C4-2B (cell line): ENCODE data around the gene BTF3.

Experiments
- H3K27ac ChIP-seq: fragments of 450-650 bp; 2 replicates; pipeline ENCODE4 v1.5.1; 2017
- ZFX ChIP-seq: fragments of 450-650 bp; IDR thresholded peaks from 2 replicates; pipeline ENCODE4 v1.6.1; 2017
- TF ChIP-seq, protein P1 (sequence below): fragments of 450-650 bp; conservative IDR thresholded peaks from 2 replicates; pipeline ENCODE4 v1.5.1; 2017; ENCODE audit warnings: mild to moderate bottlenecking

The BTF3 gene

DNA sequence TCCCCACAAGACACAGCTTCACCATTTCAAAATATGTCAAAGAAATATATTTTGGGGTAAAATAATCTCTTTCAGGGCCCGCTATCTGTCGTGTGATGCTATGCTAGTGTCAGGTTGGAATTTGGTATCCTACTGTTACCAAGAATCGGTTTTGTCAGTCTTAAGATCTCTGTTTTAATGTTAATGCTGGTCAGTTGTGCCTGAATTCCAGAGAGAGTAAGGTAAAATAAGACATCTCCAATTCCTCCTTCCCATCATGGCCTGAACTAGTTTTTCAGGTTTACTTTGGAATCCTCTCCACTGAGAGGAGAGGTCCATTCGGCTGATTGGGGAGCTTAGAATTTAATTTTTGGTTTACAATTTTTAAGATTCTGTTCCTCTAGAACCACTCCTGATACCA lies 10.4 kb upstream of the BTF3 start:
- no peak overlapping the region for H3K27ac ChIP-seq
- TF ChIP-seq, protein P1, sequence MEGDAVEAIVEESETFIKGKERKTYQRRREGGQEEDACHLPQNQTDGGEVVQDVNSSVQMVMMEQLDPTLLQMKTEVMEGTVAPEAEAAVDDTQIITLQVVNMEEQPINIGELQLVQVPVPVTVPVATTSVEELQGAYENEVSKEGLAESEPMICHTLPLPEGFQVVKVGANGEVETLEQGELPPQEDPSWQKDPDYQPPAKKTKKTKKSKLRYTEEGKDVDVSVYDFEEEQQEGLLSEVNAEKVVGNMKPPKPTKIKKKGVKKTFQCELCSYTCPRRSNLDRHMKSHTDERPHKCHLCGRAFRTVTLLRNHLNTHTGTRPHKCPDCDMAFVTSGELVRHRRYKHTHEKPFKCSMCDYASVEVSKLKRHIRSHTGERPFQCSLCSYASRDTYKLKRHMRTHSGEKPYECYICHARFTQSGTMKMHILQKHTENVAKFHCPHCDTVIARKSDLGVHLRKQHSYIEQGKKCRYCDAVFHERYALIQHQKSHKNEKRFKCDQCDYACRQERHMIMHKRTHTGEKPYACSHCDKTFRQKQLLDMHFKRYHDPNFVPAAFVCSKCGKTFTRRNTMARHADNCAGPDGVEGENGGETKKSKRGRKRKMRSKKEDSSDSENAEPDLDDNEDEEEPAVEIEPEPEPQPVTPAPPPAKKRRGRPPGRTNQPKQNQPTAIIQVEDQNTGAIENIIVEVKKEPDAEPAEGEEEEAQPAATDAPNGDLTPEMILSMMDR: no peak

DNA sequence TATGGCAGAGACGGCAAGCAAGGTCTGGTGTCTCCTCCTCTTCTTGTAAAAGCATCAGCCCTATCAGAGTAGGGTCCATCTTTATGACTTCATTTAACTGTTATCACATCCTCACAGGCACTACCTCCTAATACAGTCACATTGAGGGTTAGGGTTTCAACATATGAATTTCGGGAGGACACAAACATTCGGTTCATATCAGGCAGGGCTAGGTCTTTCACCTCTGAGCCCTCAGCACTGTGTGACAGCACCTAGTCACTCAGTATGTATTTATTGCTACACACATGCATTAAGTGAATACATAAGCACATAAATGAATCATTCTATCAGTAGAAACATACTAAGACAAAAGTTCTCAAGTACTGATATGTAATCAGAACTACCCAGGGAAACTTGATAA lies 9.4 kb upstream of the BTF3 start:
- TF ChIP-seq, protein P1: no peak
- TF ChIP-seq ZFX: no peak
- no peak overlapping the region for H3K27ac ChIP-seq

DNA sequence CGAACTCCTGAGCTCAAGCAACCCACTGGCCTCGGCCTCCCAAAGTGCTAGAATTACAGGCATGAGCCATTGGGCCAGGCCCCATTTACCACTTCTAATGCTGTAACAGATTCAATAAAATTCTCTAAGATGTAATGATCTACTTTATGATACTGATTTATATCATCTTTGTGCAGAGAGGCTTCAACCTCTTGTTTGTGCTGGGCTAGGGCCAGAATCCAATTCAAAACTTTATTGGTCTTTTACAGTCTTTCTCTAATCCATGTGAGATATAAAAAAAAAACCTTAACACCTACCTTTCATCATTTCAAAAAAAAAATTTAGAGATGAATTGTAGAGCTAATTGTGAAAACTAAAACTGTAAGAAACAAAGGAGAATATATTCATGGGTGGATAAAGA lies 8.2 kb upstream of the BTF3 start:
- H3K27ac ChIP-seq: no peak overlapping the region
- TF ChIP-seq, protein P1: no peak
- no peak for TF ChIP-seq ZFX

DNA sequence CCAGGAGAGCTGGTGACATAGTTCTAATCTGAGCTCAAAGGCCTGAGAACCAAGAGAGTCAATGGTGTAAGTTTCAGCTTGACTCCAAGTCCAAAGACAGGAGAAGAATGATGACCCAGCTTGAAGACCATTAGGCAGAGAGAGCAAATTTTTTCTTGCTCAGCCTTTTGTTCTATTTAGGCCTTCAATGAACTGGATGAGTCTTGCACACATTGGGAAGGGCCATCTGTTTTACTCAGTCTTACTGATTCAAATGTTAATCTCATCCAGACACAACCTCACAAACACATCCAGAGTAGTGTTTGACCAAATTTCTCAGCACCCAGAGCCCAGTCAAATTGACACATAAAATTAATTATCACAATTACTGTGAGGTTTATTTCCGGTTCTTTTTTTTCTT lies 7.1 kb upstream of the BTF3 start:
- no peak overlapping the region for H3K27ac ChIP-seq
- TF ChIP-seq, protein P1: no peak
- TF ChIP-seq ZFX: no peak

DNA sequence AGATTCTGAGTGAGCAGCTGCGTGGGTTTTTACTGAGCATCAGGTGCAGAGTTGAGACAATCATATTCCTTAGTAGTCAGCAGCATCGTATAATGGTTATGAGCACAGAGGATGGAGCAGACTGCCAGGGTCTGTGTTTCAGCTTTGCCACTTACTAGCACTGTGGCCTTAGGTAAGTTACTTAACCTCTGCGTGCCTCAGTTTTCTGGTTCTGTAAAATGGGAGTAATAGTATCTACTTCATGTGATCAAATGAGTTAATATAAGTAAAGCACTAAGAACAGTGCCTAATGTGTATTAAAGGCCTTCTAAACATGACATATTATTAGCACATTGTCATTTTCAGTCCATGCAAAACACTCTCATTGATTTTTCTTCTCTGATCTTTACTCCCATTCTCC lies 4.8 kb upstream of the BTF3 start:
- TF ChIP-seq ZFX: no peak
- TF ChIP-seq, protein P1: no peak
- H3K27ac ChIP-seq: no peak overlapping the region

DNA sequence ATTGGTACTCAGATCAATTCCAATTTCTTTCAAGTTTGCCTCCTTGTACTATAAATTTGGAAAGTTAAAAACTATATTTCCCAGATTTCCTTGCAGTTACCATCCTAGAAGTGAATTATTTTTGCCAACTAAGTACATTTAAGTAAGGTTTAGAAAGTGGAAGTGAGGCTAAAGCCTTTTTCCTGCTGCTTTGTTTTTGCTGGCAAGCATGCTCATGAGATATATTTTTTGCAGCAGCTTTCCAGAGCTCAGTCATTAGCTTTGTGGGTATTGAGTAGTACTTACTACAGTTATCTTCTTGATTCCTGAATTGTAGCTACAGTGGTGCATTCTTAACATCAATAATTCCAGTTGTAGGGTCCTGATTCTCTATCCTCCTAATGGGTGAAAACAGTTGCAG lies 3.5 kb upstream of the BTF3 start:
- no peak overlapping the region for H3K27ac ChIP-seq
- TF ChIP-seq, protein P1: no peak
- TF ChIP-seq ZFX: no peak

DNA sequence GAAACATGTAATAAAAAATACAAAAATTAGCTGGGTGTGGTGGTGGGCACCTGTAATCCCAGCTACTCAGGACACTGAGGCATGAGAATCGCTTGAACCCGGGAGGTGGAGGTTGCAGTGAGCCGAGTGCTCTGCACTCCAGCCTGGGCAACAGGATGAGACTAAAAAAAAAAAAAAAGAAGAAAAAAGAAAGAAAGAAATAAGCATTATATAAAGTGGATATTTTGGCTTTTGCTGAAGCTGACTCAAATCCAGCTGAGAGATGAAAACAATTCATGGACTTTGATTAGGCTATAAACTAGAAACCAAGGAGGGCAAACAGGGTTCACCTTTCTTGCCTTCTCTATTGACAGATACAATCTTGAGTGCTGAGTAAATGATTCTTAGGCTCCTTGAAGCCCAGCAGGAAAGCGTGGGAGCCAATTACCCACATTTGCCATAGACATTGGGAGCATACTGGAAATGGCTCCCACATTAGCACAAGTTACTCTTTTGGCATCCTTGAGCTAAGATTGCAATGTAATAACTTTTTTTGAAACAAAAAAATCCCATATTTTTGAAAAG lies 2.4 kb upstream of the BTF3 start:
- TF ChIP-seq, protein P1: no peak
- TF ChIP-seq ZFX: no peak
- no peak overlapping the region for H3K27ac ChIP-seq
